Upper lobe of right lung (tissue), 1 donor: ENCODE data around the gene ZNF101. TPM values are rescaled to one million over a fixed set of nuclear protein-coding genes. Genes with fewer than 3 reads are reported as not detected.

Experiments
- ATAC-seq: fragments of 200-7000 bp; cut with Tn5 transposase; one replicate; pipeline ENCODE4 v1.9.1; 2020; ENCODE audit warnings: mild to moderate bottlenecking, moderate library complexity
- DNase-seq: peaks from one replicate; pipeline ENCODE4 v3.0.0-alpha.2; 2020
- H3K27ac ChIP-seq: fragments of 200-600 bp; one replicate; pipeline ENCODE4 v1.8.0; 2022
- H3K27me3 ChIP-seq: fragments of 200-600 bp; one replicate; pipeline ENCODE4 v1.8.0; 2022; ENCODE audit warnings: mild to moderate bottlenecking
- H3K36me3 ChIP-seq: fragments of 200-600 bp; one replicate; pipeline ENCODE4 v1.8.0; 2022
- H3K4me1 ChIP-seq: fragments of 200-600 bp; one replicate; pipeline ENCODE4 v1.8.0; 2022
- H3K4me3 ChIP-seq: fragments of 200-600 bp; one replicate; pipeline ENCODE4 v1.8.0; 2022; ENCODE audit warnings: mild to moderate bottlenecking
- H3K9me3 ChIP-seq: fragments of 200-600 bp; one replicate; pipeline ENCODE4 v1.8.0; 2022
- intact Hi-C: fragments of 100-400 bp; cut with DNase I; formaldehyde crosslinking; loops from one replicate; pipeline ENCODE4 v1.11.0; 2022
- total RNA-seq: library from RNA; stranded (reverse); fragmentation: NEBNext Ultra II Directional; extraction: Animal tissue kit (Norgen Biotek cat#: 25700); gene quantifications from one replicate; pipeline ENCODE4 v1.2.1, GENCODE V29; 2021
- TF ChIP-seq, protein P1 (sequence below): fragments of 200-600 bp; IDR thresholded peaks from one replicate; pipeline ENCODE4 v1.8.0; 2022; ENCODE audit warnings: antibody characterized with exemption
- donor health status: DM: no; HTN: yes; CAD: no; lungs with severe emphysema.

ZNF101 gene
- total RNA-seq, 1 donor from 2014 or later, result 11.1 TPM

DNA sequence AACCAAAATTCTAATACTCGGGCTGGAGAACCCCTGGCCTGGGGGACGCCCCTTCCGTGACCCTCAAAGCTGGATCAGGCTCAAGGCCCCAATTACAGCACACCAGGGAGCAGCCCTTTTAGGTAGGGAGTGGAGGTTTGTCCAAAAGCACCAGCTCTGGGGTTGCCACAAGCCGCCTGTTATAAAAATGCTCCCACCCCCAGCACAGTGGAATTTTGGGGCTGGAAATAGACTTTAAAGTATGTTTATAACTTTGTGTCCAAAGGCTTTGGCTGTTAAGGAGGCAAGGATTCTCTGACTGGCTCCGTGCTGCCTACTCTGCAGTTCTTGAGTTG is 24.6 kb upstream of the ZNF101 start:
- H3K36me3 ChIP-seq, result peaks cover 37% of the 10 kb centered on the region
- intact Hi-C loops, result loop anchor here (5.0 kb wide), 1 partner anchor 112 kb away; no protein-coding TSS in a partner anchor
- H3K27ac ChIP-seq, result peak overlapping the region; percentile 72
- peak overlapping the region; percentile 94 for H3K4me3 ChIP-seq
- no peak for DNase-seq
- ATAC-seq, result no peak
- H3K9me3 ChIP-seq, result no peaks in the 10 kb centered on the region
- peaks cover 8% of the 10 kb centered on the region for H3K4me1 ChIP-seq
- TF ChIP-seq, protein P1, sequence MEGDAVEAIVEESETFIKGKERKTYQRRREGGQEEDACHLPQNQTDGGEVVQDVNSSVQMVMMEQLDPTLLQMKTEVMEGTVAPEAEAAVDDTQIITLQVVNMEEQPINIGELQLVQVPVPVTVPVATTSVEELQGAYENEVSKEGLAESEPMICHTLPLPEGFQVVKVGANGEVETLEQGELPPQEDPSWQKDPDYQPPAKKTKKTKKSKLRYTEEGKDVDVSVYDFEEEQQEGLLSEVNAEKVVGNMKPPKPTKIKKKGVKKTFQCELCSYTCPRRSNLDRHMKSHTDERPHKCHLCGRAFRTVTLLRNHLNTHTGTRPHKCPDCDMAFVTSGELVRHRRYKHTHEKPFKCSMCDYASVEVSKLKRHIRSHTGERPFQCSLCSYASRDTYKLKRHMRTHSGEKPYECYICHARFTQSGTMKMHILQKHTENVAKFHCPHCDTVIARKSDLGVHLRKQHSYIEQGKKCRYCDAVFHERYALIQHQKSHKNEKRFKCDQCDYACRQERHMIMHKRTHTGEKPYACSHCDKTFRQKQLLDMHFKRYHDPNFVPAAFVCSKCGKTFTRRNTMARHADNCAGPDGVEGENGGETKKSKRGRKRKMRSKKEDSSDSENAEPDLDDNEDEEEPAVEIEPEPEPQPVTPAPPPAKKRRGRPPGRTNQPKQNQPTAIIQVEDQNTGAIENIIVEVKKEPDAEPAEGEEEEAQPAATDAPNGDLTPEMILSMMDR, result no peak
- H3K27me3 ChIP-seq, result no peaks in the 10 kb centered on the region

GRCh38 chr19:19645233-19645870 is 23.3 kb upstream of the ZNF101 start:
- Histone ChIP-seq H3K4me3 (no peak overlapping the region), H3K27ac (no peak overlapping the region), H3K36me3 (peaks cover 48% of the 10 kb centered on the region), H3K27me3 (no peaks in the 10 kb centered on the region), H3K9me3 (no peaks in the 10 kb centered on the region), H3K4me1 (peaks cover 8% of the 10 kb centered on the region)
- intact Hi-C loops, result no loop called here
- DNase-seq (no peak), ATAC-seq (no peak)
- TF ChIP-seq, protein P1, result no peak

GRCh38 chr19:19647037-19647835 is 21.4 kb upstream of the ZNF101 start:
- ATAC-seq (no peak), DNase-seq (no peak)
- Histone ChIP-seq H3K36me3 (peaks cover 67% of the 10 kb centered on the region), H3K27ac (no peak overlapping the region), H3K27me3 (no peaks in the 10 kb centered on the region), H3K9me3 (no peaks in the 10 kb centered on the region), H3K4me1 (peaks cover 8% of the 10 kb centered on the region), H3K4me3 (no peak overlapping the region)
- TF ChIP-seq, protein P1, result no peak
- intact Hi-C loops, result no loop called here

- Histone ChIP-seq H3K36me3 (peaks cover 86% of the 10 kb centered on the region), H3K4me3 (no peak overlapping the region), H3K27ac (no peak overlapping the region), H3K4me1 (no peaks in the 10 kb centered on the region), H3K27me3 (no peaks in the 10 kb centered on the region), H3K9me3 (no peaks in the 10 kb centered on the region)
- DNase-seq (no peak), ATAC-seq (no peak)
- intact Hi-C loops, result no loop called here
- TF ChIP-seq, protein P1, result no peak
Observed at GRCh38 chr19:19649155-19649554, 19.5 kb upstream of the ZNF101 start.

- H3K36me3 ChIP-seq, result peaks cover 91% of the 10 kb centered on the region
- no peak for ATAC-seq
- H3K4me3 ChIP-seq, result no peak overlapping the region
- TF ChIP-seq, protein P1, result no peak
- no peaks in the 10 kb centered on the region for H3K27me3 ChIP-seq
- H3K27ac ChIP-seq, result no peak overlapping the region
- intact Hi-C loops, result no loop called here
- DNase-seq, result no peak
- H3K4me1 ChIP-seq, result no peaks in the 10 kb centered on the region
- no peaks in the 10 kb centered on the region for H3K9me3 ChIP-seq
Observed at GRCh38 chr19:19649580-19649995, 19.1 kb upstream of the ZNF101 start.
